ENCODE measurements around the gene HSD17B8.

HSD17B8 gene

GRCh38 chr6:33192671-33193602 is 11.5 kb upstream of the HSD17B8 start:
- DNase-seq, result no peak

GRCh38 chr6:33193619-33194018 is 10.8 kb upstream of the HSD17B8 start:
- DNase-seq, result no peak

- no peak for DNase-seq
Measured at GRCh38 chr6:33194431-33194979, 9.9 kb upstream of the HSD17B8 start.

- DNase-seq, result no peak
Measured at GRCh38 chr6:33195304-33196165, 8.9 kb upstream of the HSD17B8 start.

GRCh38 chr6:33197431-33198048 is 6.9 kb upstream of the HSD17B8 start:
- DNase-seq, result peak; percentile 28

GRCh38 chr6:33198159-33198852 is 6.1 kb upstream of the HSD17B8 start:
- DNase-seq, result no peak

GRCh38 chr6:33198853-33199436 is 5.5 kb upstream of the HSD17B8 start:
- no peak for DNase-seq

- DNase-seq, result peak; percentile 54
Measured at GRCh38 chr6:33199687-33200218, 4.7 kb upstream of the HSD17B8 start.

GRCh38 chr6:33200219-33201146 is 4.0 kb upstream of the HSD17B8 start, which contains the start of the genes RXRB and SLC39A7:
Gene RXRB (minus strand): TSS chr6:33200665. CDS start chr6:33200476, 189 bp downstream.
Gene SLC39A7 (plus strand): TSS chr6:33200867. CDS start chr6:33201246, 379 bp downstream.
- DNase-seq, result peak; percentile 97

GRCh38 chr6:33201147-33201545 is 3.3 kb upstream of the HSD17B8 start:
- DNase-seq, result no peak

- DNase-seq, result no peak
Measured at GRCh38 chr6:33201935-33202334, 2.5 kb upstream of the HSD17B8 start.

GRCh38 chr6:33202799-33203198 is 1.7 kb upstream of the HSD17B8 start:
- DNase-seq, result no peak

GRCh38 chr6:33203443-33204164 is 851 bp upstream of the HSD17B8 start:
- DNase-seq, result no peak

GRCh38 chr6:33204165-33204414 is 365 bp upstream of the HSD17B8 start:
- no peak for DNase-seq

- no peak for DNase-seq
Measured at GRCh38 chr6:33205191-33206026, 954 bp downstream of the HSD17B8 start.

GRCh38 chr6:33206027-33206863 is 1.8 kb downstream of the HSD17B8 start:
- DNase-seq, result no peak

- DNase-seq, result no peak
Measured at GRCh38 chr6:33206864-33207551, 2.6 kb downstream of the HSD17B8 start.
